ENCODE results near the gene LPCAT1.

Gene LPCAT1

GRCh38 chr5:1497795-1498622, 25.8 kb downstream of the LPCAT1 start:
- DNase-seq (ENCODE audit: low spot score): no peak

- no peak for DNase-seq (ENCODE audit: low spot score)
These were observed 26.4 kb downstream of the LPCAT1 start for GRCh38 chr5:1497242-1497777.

- DNase-seq (ENCODE audit: low spot score): no peak
These were observed 28.2 kb downstream of the LPCAT1 start for GRCh38 chr5:1495525-1495897.

GRCh38 chr5:1494780-1495524, 28.8 kb downstream of the LPCAT1 start:
- DNase-seq (ENCODE audit: low spot score): no peak

- DNase-seq (ENCODE audit: low spot score): no peak
These were observed 29.8 kb downstream of the LPCAT1 start for GRCh38 chr5:1493941-1494340.

- DNase-seq (ENCODE audit: low spot score): no peak
These were observed 30.3 kb downstream of the LPCAT1 start for GRCh38 chr5:1493413-1493812.

- no peak for DNase-seq (ENCODE audit: low spot score)
These were observed 31.0 kb downstream of the LPCAT1 start for GRCh38 chr5:1492757-1493156.

GRCh38 chr5:1490376-1490775, 33.4 kb downstream of the LPCAT1 start:
- DNase-seq (ENCODE audit: low spot score): no peak

- DNase-seq (ENCODE audit: low spot score): no peak
These were observed 34.0 kb downstream of the LPCAT1 start for GRCh38 chr5:1489754-1490153.

GRCh38 chr5:1488882-1489680, 34.7 kb downstream of the LPCAT1 start:
- peak; percentile 85 for DNase-seq (ENCODE audit: low spot score)

- DNase-seq (ENCODE audit: low spot score): no peak
These were observed 36.5 kb downstream of the LPCAT1 start for GRCh38 chr5:1487079-1487764.

GRCh38 chr5:1486271-1486670, 37.5 kb downstream of the LPCAT1 start:
- DNase-seq (ENCODE audit: low spot score): no peak

GRCh38 chr5:1485579-1486118, 38.1 kb downstream of the LPCAT1 start:
- DNase-seq (ENCODE audit: low spot score): no peak

GRCh38 chr5:1484730-1485578, 38.8 kb downstream of the LPCAT1 start:
- DNase-seq (ENCODE audit: low spot score): no peak

- DNase-seq (ENCODE audit: low spot score): no peak
These were observed 39.7 kb downstream of the LPCAT1 start for GRCh38 chr5:1483856-1484729.

- no peak for DNase-seq (ENCODE audit: low spot score)
These were observed 40.7 kb downstream of the LPCAT1 start for GRCh38 chr5:1483064-1483463.

- no peak for DNase-seq (ENCODE audit: low spot score)
These were observed 41.8 kb downstream of the LPCAT1 start for GRCh38 chr5:1481959-1482331.

GRCh38 chr5:1481266-1481958, 42.3 kb downstream of the LPCAT1 start:
- DNase-seq (ENCODE audit: low spot score): no peak

GRCh38 chr5:1480806-1481205, 43.0 kb downstream of the LPCAT1 start:
- DNase-seq (ENCODE audit: low spot score): no peak
